CD4-positive, alpha-beta T cell treated with Interleukin-12 subunit alpha and Interleukin-12 subunit beta, for 1 hour (primary cell): ENCODE data around the gene TUBE1.
A peak's percentile ranks its signal among the peaks of the same experiment; 100 is the strongest.

ENCODE experiments used
- DNase-seq: peaks from one replicate; pipeline ENCODE4 v3.0.0-alpha.2; 2020

Gene TUBE1

GRCh38 chr6:112031960-112032359 lies 55.3 kb downstream of the TUBE1 start:
- DNase-seq = no peak

GRCh38 chr6:112030961-112031660 lies 56.2 kb downstream of the TUBE1 start:
- no peak for DNase-seq

- no peak for DNase-seq
Observed at GRCh38 chr6:112030206-112030960, 56.9 kb downstream of the TUBE1 start.

GRCh38 chr6:112029045-112029822 lies 58.0 kb downstream of the TUBE1 start:
- DNase-seq = peak; percentile 71

GRCh38 chr6:112027942-112028674 lies 59.2 kb downstream of the TUBE1 start:
- peak; percentile 83 for DNase-seq

GRCh38 chr6:112026933-112027332 lies 60.3 kb downstream of the TUBE1 start:
- no peak for DNase-seq

GRCh38 chr6:112024464-112024863 lies 62.8 kb downstream of the TUBE1 start:
- no peak for DNase-seq

- DNase-seq = no peak
Observed at GRCh38 chr6:112022749-112023148, 64.5 kb downstream of the TUBE1 start.

GRCh38 chr6:112021691-112022310 lies 65.5 kb downstream of the TUBE1 start:
- no peak for DNase-seq
